Adrenal gland (tissue), 5 donors: Measurements from ENCODE around the gene ARHGAP27.

Source experiments
- POLR2A ChIP-seq, 2 donors: fragments of 450-650 bp; IDR thresholded peaks; one replicate each; pipeline ENCODE4 v1.6.1; 2017; ENCODE audit warnings: antibody characterized with exemption in 2 of 2, mild to moderate bottlenecking in 2 of 2, moderate library complexity in 1 of 2
- TF ChIP-seq, protein P1 (sequence below), 6 experiments: fragments of 450-650 bp in 4 of 6; fragments of 200-600 bp in 2 of 6; sonication (generic) in 1 of 6; IDR thresholded peaks; 1 replicate in 5 of 6; 2 replicates in 1 of 6; pipeline versions ENCODE4 v1.5.1 to v1.8.0; 2016 to 2021; ENCODE audit warnings: antibody characterized with exemption in 6 of 6, mild to moderate bottlenecking in 2 of 6, moderate library complexity in 1 of 6
- donor health status: DM: no; HTN: no; CAD: no.

DNA sequence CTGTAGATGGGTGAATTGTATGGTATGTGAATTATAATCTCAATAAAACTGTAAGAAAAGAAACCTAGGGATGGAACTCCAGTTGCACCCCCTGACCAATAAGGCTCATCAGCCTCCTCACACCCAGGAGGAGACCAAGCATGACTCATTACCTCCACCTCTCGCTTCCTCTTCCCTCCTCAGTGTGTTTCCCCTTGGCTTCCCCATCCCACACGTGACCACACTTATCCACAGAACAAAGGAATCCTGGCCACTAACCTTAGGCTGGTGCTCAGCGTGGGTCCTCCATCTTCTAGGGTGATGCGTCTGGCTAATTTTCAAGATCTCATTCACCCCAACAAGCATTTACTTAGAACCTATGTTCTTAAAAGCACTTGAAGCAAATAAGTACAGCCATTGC is 79.6 kb downstream of the ARHGAP27 start:
- TF ChIP-seq, protein P1, sequence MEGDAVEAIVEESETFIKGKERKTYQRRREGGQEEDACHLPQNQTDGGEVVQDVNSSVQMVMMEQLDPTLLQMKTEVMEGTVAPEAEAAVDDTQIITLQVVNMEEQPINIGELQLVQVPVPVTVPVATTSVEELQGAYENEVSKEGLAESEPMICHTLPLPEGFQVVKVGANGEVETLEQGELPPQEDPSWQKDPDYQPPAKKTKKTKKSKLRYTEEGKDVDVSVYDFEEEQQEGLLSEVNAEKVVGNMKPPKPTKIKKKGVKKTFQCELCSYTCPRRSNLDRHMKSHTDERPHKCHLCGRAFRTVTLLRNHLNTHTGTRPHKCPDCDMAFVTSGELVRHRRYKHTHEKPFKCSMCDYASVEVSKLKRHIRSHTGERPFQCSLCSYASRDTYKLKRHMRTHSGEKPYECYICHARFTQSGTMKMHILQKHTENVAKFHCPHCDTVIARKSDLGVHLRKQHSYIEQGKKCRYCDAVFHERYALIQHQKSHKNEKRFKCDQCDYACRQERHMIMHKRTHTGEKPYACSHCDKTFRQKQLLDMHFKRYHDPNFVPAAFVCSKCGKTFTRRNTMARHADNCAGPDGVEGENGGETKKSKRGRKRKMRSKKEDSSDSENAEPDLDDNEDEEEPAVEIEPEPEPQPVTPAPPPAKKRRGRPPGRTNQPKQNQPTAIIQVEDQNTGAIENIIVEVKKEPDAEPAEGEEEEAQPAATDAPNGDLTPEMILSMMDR (IDR thresholded peaks at IDR 0.05), result no peak
- no peak for TF ChIP-seq POLR2A (IDR thresholded peaks at IDR 0.05)
